SK-N-SH treated with all-trans-retinoic acid at 6 μM for 48 hours (cell line): Measurements from ENCODE around the gene NQO2.

Experiments
- ATAC-seq: fragments of 200-7000 bp; cut with Tn5 transposase; 3 replicates; pipeline ENCODE4 v1.9.1; 2020; ENCODE audit warnings: mild to moderate bottlenecking, moderate library complexity
- ARNTL ChIP-seq: fragments of 450-650 bp; formaldehyde crosslinking; IDR thresholded peaks from 2 replicates; pipeline ENCODE4 v1.5.0; 2020; ENCODE audit warnings: low read depth, mild to moderate bottlenecking, moderate library complexity, borderline replicate concordance
- BACH2 ChIP-seq: fragments of 250-450 bp; sonication (Bioruptor Pico); IDR thresholded peaks from 2 replicates; pipeline ENCODE4 v1.9.0; 2021; ENCODE audit warnings: mild to moderate bottlenecking, borderline replicate concordance
- CSDC2 ChIP-seq: fragments of 250-450 bp; sonication (Bioruptor Pico); IDR thresholded peaks from 2 replicates; pipeline ENCODE4 v1.5.0; 2020; ENCODE audit warnings: mild to moderate bottlenecking, moderate library complexity
- ESRRG ChIP-seq: fragments of 250-450 bp; sonication (Bioruptor Pico); IDR thresholded peaks from 2 replicates; pipeline ENCODE4 v1.6.1; 2021; ENCODE audit warnings: mild to moderate bottlenecking
- GLIS3 ChIP-seq: fragments of 250-450 bp; sonication (Bioruptor Pico); IDR thresholded peaks from 2 replicates; pipeline ENCODE4 v1.5.0; 2020; ENCODE audit warnings: mild to moderate bottlenecking, moderate library complexity
- ISL1 ChIP-seq: fragments of 250-450 bp; sonication (Bioruptor Pico); IDR thresholded peaks from 2 replicates; pipeline ENCODE4 v2.1.2; 2022; ENCODE audit warnings: mild to moderate bottlenecking, moderate library complexity
- PPARA ChIP-seq: fragments of 250-450 bp; sonication (Bioruptor Pico); IDR thresholded peaks from 2 replicates; pipeline ENCODE4 v1.5.0; 2020; ENCODE audit warnings: mild to moderate bottlenecking, borderline replicate concordance
- RARB ChIP-seq: fragments of 250-450 bp; sonication (Bioruptor Pico); IDR thresholded peaks from 2 replicates; pipeline ENCODE4 v1.8.0; 2021; ENCODE audit warnings: mild to moderate bottlenecking, moderate library complexity
- TCF4 ChIP-seq: fragments of 250-450 bp; sonication (Bioruptor Pico); IDR thresholded peaks from 2 replicates; pipeline ENCODE4 v1.8.0; 2021; ENCODE audit warnings: mild to moderate bottlenecking, moderate library complexity, borderline replicate concordance
- TOX ChIP-seq: fragments of 250-450 bp; sonication (Bioruptor Pico); IDR thresholded peaks from 2 replicates; pipeline ENCODE4 v1.8.0; 2021; ENCODE audit warnings: mild to moderate bottlenecking, moderate library complexity, borderline replicate concordance
- ZC3H10 ChIP-seq: fragments of 250-450 bp; sonication (Bioruptor Pico); IDR thresholded peaks from 2 replicates; pipeline ENCODE4 v1.5.1; 2021; ENCODE audit warnings: mild to moderate bottlenecking, moderate library complexity
- ZFP3 ChIP-seq: fragments of 250-450 bp; sonication (Bioruptor Pico); IDR thresholded peaks from 2 replicates; pipeline ENCODE4 v1.5.0; 2020; ENCODE audit warnings: mild to moderate bottlenecking, moderate library complexity
- ZFP30 ChIP-seq: fragments of 450-650 bp; formaldehyde crosslinking; IDR thresholded peaks from 2 replicates; pipeline ENCODE4 v1.5.0; 2022; ENCODE audit warnings: mild to moderate bottlenecking, moderate library complexity
- ZNF565 ChIP-seq: fragments of 450-650 bp; formaldehyde crosslinking; conservative IDR thresholded peaks from 2 replicates; pipeline ENCODE4 v1.5.0; 2020; ENCODE audit warnings: low read depth, mild to moderate bottlenecking, moderate library complexity
- ZNF70 ChIP-seq: fragments of 450-650 bp; formaldehyde crosslinking; IDR thresholded peaks from 2 replicates; pipeline ENCODE4 v1.5.0; 2020; ENCODE audit warnings: mild to moderate bottlenecking, moderate library complexity
- ZNF8 ChIP-seq: fragments of 450-650 bp; formaldehyde crosslinking; IDR thresholded peaks from 2 replicates; pipeline ENCODE4 v1.5.0; 2020; ENCODE audit warnings: mild to moderate bottlenecking, moderate library complexity
- TF ChIP-seq, protein P1 (sequence below): fragments of 250-450 bp; sonication (Bioruptor Pico); IDR thresholded peaks from 2 replicates; pipeline ENCODE4 v1.5.0; 2020; ENCODE audit warnings: mild to moderate bottlenecking, moderate library complexity
- TF ChIP-seq, protein P2 (sequence below): fragments of 250-450 bp; sonication (Bioruptor Pico); IDR thresholded peaks from 2 replicates; pipeline ENCODE4 v1.5.1; 2020; ENCODE audit warnings: low read depth, mild to moderate bottlenecking, moderate library complexity
- TF ChIP-seq, protein P3 (sequence below): fragments of 250-450 bp; sonication (Bioruptor Pico); IDR thresholded peaks from 2 replicates; pipeline ENCODE4 v1.8.0; 2020; ENCODE audit warnings: mild to moderate bottlenecking, moderate library complexity, borderline replicate concordance
- TF ChIP-seq, protein P4 (sequence below): fragments of 250-450 bp; sonication (Bioruptor Pico); IDR thresholded peaks from 2 replicates; pipeline ENCODE4 v1.8.0; 2021; ENCODE audit warnings: low read depth, mild to moderate bottlenecking, moderate library complexity, borderline replicate concordance

The NQO2 gene

DNA sequence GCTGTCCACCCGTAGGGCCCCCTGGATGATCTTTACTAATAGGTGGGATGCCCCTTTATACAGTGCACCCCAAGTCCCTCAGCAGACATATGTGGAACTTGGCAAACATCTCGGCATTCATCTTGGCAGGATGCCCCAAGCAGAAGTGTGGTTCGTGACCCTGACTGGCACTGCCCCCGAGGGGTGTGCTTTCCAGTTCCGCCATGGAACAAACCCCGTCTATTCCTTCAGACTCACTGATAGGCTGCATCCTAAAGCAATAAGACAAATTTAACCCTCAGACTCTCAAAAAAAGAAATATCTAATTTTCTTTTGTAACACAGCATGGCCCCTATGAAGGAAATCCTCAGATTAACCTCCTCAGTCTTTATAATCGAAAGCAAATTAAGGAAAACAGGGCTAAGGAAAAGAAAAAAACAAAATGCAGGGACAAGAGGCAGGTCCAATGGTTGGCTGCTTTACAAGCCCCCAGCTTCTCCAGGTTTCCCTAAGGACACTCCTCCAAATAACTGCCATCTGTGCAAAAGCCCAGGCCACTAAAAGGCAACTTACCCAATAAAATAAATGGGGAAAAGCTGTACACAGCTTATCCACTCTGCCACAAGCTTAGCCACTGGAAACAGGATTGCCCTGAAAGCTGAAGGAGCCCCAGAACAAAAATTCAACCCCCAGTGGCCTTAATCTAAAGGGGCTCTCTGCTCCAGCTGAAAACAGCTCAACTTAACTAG, 38.1 kb downstream of the NQO2 start:
- TF ChIP-seq ZNF70 (CRISPR knock-in tag) (no peak), ZNF8 (CRISPR knock-in tag) (no peak)
- TF ChIP-seq, protein P1, sequence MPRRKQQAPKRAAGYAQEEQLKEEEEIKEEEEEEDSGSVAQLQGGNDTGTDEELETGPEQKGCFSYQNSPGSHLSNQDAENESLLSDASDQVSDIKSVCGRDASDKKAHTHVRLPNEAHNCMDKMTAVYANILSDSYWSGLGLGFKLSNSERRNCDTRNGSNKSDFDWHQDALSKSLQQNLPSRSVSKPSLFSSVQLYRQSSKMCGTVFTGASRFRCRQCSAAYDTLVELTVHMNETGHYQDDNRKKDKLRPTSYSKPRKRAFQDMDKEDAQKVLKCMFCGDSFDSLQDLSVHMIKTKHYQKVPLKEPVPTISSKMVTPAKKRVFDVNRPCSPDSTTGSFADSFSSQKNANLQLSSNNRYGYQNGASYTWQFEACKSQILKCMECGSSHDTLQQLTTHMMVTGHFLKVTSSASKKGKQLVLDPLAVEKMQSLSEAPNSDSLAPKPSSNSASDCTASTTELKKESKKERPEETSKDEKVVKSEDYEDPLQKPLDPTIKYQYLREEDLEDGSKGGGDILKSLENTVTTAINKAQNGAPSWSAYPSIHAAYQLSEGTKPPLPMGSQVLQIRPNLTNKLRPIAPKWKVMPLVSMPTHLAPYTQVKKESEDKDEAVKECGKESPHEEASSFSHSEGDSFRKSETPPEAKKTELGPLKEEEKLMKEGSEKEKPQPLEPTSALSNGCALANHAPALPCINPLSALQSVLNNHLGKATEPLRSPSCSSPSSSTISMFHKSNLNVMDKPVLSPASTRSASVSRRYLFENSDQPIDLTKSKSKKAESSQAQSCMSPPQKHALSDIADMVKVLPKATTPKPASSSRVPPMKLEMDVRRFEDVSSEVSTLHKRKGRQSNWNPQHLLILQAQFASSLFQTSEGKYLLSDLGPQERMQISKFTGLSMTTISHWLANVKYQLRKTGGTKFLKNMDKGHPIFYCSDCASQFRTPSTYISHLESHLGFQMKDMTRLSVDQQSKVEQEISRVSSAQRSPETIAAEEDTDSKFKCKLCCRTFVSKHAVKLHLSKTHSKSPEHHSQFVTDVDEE (CRISPR knock-in tag): no peak
- TF ChIP-seq, all 23 proteins: peak for 0
- no peak for ATAC-seq

DNA sequence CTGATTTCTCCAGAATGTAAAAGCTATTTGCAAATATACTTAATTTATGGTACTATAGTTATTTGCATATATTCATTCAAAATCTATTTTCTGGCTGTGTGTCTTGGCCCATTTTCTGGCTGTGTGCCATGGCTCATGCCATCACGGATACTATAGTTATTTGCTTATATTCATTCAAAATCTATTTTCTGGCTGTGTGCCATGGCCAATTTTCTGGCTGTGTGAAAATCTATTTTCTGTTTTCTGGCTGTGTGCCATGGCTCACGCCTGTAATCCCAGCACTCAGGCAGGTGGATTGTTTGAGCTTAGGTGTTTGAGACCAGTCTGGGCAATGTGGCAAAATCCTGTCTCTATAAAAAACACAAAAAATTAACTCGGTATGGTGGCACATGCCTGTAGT, 39.7 kb downstream of the NQO2 start:
- TF ChIP-seq PPARA (CRISPR knock-in tag) (no peak), ISL1 (CRISPR knock-in tag) (no peak), ZFP30 (CRISPR knock-in tag) (no peak), ZNF70 (CRISPR knock-in tag) (no peak), BACH2 (CRISPR knock-in tag) (no peak), ZNF565 (CRISPR knock-in tag) (no peak), GLIS3 (CRISPR knock-in tag) (no peak)
- no peak for ATAC-seq

DNA sequence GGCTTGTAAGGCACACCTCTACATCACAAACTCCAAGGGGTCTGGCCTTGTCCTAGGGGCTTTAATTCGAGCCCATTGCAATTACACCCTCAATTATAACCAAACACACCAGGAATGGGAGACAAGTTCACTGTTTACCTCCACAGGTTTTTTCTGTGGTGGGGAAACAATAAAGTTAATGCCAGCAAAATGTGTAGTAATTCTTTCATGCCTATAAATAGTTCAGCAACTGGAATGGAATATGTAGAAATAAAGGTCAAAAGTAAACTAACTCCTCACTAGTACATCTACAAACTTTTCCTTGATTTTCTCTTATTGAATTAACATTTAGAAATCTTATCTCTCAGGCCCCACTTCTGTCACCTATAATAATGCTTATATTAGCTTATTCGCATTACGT, 41.5 kb downstream of the NQO2 start:
- TF ChIP-seq RARB (CRISPR knock-in tag) (no peak), ZFP3 (no peak), ARNTL (CRISPR knock-in tag) (no peak), GLIS3 (CRISPR knock-in tag) (no peak), TCF4 (CRISPR knock-in tag) (no peak), ZC3H10 (no peak), ISL1 (CRISPR knock-in tag) (no peak)
- TF ChIP-seq, protein P2, sequence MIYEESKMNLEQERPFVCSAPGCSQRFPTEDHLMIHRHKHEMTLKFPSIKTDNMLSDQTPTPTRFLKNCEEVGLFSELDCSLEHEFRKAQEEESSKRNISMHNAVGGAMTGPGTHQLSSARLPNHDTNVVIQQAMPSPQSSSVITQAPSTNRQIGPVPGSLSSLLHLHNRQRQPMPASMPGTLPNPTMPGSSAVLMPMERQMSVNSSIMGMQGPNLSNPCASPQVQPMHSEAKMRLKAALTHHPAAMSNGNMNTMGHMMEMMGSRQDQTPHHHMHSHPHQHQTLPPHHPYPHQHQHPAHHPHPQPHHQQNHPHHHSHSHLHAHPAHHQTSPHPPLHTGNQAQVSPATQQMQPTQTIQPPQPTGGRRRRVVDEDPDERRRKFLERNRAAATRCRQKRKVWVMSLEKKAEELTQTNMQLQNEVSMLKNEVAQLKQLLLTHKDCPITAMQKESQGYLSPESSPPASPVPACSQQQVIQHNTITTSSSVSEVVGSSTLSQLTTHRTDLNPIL (CRISPR knock-in tag): no peak
- TF ChIP-seq, protein P3, sequence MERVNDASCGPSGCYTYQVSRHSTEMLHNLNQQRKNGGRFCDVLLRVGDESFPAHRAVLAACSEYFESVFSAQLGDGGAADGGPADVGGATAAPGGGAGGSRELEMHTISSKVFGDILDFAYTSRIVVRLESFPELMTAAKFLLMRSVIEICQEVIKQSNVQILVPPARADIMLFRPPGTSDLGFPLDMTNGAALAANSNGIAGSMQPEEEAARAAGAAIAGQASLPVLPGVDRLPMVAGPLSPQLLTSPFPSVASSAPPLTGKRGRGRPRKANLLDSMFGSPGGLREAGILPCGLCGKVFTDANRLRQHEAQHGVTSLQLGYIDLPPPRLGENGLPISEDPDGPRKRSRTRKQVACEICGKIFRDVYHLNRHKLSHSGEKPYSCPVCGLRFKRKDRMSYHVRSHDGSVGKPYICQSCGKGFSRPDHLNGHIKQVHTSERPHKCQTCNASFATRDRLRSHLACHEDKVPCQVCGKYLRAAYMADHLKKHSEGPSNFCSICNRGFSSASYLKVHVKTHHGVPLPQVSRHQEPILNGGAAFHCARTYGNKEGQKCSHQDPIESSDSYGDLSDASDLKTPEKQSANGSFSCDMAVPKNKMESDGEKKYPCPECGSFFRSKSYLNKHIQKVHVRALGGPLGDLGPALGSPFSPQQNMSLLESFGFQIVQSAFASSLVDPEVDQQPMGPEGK (CRISPR knock-in tag): no peak
- ATAC-seq: no peak

DNA sequence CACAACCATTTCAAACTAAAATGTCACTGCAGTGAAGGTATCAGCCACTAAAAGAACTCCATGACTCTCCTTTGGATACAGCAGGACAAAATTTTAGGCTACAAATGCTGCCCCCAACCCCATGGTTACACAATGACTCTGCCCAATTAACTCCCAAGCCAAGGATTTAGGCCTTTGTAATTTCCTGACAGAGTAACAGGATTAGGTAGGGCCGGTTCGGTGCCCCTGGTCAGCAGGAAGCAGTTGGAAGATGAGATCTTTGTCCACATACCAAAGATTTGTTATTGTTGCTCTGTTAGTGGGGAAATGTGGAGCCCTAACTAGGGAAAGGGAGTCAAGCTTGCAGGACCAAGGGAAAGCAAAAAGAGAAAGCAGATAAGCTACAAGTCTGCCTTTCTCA, 41.9 kb downstream of the NQO2 start:
- TF ChIP-seq, protein P2 (CRISPR knock-in tag): no peak
- TF ChIP-seq BACH2 (CRISPR knock-in tag) (no peak), ZNF565 (CRISPR knock-in tag) (no peak), CSDC2 (CRISPR knock-in tag) (no peak)
- no peak for ATAC-seq

DNA sequence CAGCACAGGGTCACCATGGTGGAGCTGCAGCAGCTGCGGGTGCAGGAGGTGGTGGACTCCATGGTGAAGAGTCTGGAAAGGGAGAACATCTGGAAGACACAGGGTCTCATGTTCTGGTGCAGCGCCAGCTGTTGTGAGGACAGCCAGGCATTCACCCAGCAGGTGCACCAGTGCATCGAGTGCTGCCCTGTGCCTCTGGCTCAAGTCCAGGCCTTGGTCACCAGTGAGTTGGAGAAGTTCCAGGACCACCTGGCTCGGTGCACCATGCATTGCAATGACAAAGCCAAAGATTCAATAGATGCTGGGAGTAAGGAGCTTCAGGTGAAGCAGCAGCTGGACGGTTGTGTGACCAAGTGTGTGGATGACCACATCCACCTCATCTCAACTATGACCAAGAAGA, 45.7 kb downstream of the NQO2 start:
- no peak for ATAC-seq
- TF ChIP-seq, protein P2 (CRISPR knock-in tag): no peak
- no peak for TF ChIP-seq ESRRG
- no peak for TF ChIP-seq ZNF565 (CRISPR knock-in tag)
- TF ChIP-seq, protein P4, sequence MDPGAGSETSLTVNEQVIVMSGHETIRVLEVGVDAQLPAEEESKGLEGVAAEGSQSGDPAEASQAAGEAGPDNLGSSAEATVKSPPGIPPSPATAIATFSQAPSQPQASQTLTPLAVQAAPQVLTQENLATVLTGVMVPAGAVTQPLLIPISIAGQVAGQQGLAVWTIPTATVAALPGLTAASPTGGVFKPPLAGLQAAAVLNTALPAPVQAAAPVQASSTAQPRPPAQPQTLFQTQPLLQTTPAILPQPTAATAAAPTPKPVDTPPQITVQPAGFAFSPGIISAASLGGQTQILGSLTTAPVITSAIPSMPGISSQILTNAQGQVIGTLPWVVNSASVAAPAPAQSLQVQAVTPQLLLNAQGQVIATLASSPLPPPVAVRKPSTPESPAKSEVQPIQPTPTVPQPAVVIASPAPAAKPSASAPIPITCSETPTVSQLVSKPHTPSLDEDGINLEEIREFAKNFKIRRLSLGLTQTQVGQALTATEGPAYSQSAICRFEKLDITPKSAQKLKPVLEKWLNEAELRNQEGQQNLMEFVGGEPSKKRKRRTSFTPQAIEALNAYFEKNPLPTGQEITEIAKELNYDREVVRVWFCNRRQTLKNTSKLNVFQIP (CRISPR knock-in tag): no peak
- TF ChIP-seq GLIS3 (CRISPR knock-in tag): no peak
- no peak for TF ChIP-seq CSDC2 (CRISPR knock-in tag)
- TF ChIP-seq BACH2 (CRISPR knock-in tag): no peak
- TF ChIP-seq RARB (CRISPR knock-in tag): no peak
- TF ChIP-seq ZNF8 (CRISPR knock-in tag): no peak
- no peak for TF ChIP-seq ISL1 (CRISPR knock-in tag)
- TF ChIP-seq TOX (CRISPR knock-in tag): no peak
- no peak for TF ChIP-seq ZNF70 (CRISPR knock-in tag)
- no peak for TF ChIP-seq ZC3H10
- TF ChIP-seq, all 23 proteins: peak for 0
